GM19240 (cell line): ENCODE data around the gene COMMD7.
"Not testable (repeated sequence)": the region's sequence is repeated elsewhere in the genome, so short reads cannot be mapped to it uniquely, and the experiment has no call there.

Experiments used
- DNase-seq: peaks from one replicate; pipeline ENCODE4 v3.0.0; 2011; ENCODE audit warnings: low spot score; ENCODE audit not compliant: insufficient read length

COMMD7 gene

GRCh38 chr20:32765230-32765875, 22.1 kb upstream of the COMMD7 start:
- not testable (repeated sequence) for DNase-seq

- DNase-seq = no peak
These were observed 21.0 kb upstream of the COMMD7 start for GRCh38 chr20:32764005-32764960.

GRCh38 chr20:32763202-32764004, 20.1 kb upstream of the COMMD7 start:
- no peak for DNase-seq

- DNase-seq = no peak
These were observed 19.5 kb upstream of the COMMD7 start for GRCh38 chr20:32762754-32763201.

- DNase-seq = no peak
These were observed 18.8 kb upstream of the COMMD7 start, which contains the start of gene DNMT3B for GRCh38 chr20:32761831-32762753. Gene DNMT3B, plus strand, starts transcription at chr20:32762385. Its CDS starts 17,939 bp downstream, at chr20:32780324.

- no peak for DNase-seq
These were observed 18.2 kb upstream of the COMMD7 start for GRCh38 chr20:32761417-32761830.

- DNase-seq = no peak
These were observed 12.9 kb upstream of the COMMD7 start for GRCh38 chr20:32756156-32756555.

GRCh38 chr20:32753731-32754130, 10.5 kb upstream of the COMMD7 start:
- DNase-seq = no peak

- no peak for DNase-seq
These were observed 9.4 kb upstream of the COMMD7 start for GRCh38 chr20:32752458-32753250.

- DNase-seq = no peak
These were observed 8.6 kb upstream of the COMMD7 start for GRCh38 chr20:32751702-32752457.

GRCh38 chr20:32751293-32751692, 8.0 kb upstream of the COMMD7 start:
- no peak for DNase-seq

- no peak for DNase-seq
These were observed 6.8 kb upstream of the COMMD7 start for GRCh38 chr20:32749914-32750637.

- DNase-seq = no peak
These were observed 688 bp downstream of the COMMD7 start for GRCh38 chr20:32742322-32743236.

GRCh38 chr20:32741151-32741550, 2.1 kb downstream of the COMMD7 start:
- DNase-seq = no peak

GRCh38 chr20:32737371-32738223, 5.7 kb downstream of the COMMD7 start:
- no peak for DNase-seq

GRCh38 chr20:32731882-32732266, 11.4 kb downstream of the COMMD7 start:
- no peak for DNase-seq
